Fibroblast of mammary gland (primary cell): ENCODE data around the gene PIGQ.

Experiments
- DNase-seq: peaks from one replicate; pipeline ENCODE4 v3.0.0-alpha.2; 2010; ENCODE audit warnings: low read depth
- H3K4me3 ChIP-seq: 2 replicates; pipeline ENCODE4 v1.5.1; 2011; ENCODE audit warnings: low read depth, mild to moderate bottlenecking, low read length, moderate library complexity; ENCODE audit not compliant: control insufficient read depth
- TF ChIP-seq, protein P1 (sequence below): conservative IDR thresholded peaks from 2 replicates; pipeline ENCODE4 v1.5.1; 2011; ENCODE audit warnings: low read depth, low read length, inconsistent platforms; ENCODE audit not compliant: control insufficient read depth, insufficient read depth

The PIGQ gene

GRCh38 chr16:565419-566330 is 4.1 kb upstream of the PIGQ start:
- H3K4me3 ChIP-seq = no peak overlapping the region

GRCh38 chr16:566475-567372 is 3.0 kb upstream of the PIGQ start, which contains the start of gene NHLRC4:
TSS of gene NHLRC4 (plus strand) at chr16:567005. CDS start at chr16:568048, 1,043 bp downstream.
- DNase-seq = peak; percentile 54
- TF ChIP-seq, protein P1, sequence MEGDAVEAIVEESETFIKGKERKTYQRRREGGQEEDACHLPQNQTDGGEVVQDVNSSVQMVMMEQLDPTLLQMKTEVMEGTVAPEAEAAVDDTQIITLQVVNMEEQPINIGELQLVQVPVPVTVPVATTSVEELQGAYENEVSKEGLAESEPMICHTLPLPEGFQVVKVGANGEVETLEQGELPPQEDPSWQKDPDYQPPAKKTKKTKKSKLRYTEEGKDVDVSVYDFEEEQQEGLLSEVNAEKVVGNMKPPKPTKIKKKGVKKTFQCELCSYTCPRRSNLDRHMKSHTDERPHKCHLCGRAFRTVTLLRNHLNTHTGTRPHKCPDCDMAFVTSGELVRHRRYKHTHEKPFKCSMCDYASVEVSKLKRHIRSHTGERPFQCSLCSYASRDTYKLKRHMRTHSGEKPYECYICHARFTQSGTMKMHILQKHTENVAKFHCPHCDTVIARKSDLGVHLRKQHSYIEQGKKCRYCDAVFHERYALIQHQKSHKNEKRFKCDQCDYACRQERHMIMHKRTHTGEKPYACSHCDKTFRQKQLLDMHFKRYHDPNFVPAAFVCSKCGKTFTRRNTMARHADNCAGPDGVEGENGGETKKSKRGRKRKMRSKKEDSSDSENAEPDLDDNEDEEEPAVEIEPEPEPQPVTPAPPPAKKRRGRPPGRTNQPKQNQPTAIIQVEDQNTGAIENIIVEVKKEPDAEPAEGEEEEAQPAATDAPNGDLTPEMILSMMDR = no peak
- no peak within 1 kb of the TSS for H3K4me3 ChIP-seq

More at GRCh38 chr16:565419-566330, 4.1 kb upstream of the PIGQ start:
- no peak for DNase-seq
- TF ChIP-seq, protein P1 = no peak

DNA sequence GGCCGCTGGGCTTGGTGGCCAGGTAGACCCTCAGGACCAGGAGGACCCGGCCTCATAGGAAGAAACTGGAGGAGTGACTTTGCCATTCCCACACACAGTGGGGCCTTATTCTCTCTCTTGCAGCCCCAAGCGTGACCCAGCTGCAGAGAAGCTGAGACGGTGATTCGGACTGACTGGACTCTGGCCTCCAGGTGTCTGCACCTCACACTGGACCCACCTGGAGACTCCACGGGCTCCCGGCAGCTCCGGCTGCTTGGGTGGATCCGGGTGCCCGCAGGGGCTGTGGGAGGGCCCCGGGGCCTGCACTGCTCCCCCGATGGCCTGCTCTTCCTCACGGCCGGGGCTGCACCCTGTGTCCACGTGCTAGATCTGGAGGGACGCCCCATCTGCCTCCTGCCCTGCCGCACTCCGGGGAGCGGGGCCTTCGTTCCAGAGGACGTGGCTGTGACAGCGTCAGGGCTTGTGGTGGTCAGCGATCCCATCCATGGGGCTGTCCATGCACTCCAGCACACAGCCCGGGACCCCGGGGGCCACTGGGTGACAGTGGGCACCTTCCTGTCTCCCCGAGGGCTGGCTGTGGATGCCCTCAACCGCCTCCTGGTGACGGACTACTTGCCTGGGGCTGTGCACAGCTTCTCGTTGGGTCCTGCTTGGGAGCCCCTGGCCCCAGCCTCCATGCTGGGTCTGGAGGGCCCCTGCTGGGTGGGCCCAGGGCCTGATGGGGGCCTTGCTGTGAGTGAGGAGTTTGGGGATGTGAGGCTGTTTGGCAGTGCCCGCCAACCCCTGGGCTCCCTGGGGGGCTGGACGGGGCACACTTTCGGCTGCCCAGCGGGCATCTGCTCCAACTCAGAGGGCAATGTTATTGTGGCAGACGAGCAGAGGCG is 2.2 kb upstream of the PIGQ start:
- no peak for DNase-seq
- TF ChIP-seq, protein P1 = no peak
- H3K4me3 ChIP-seq = no peak overlapping the region

- DNase-seq = no peak
- H3K4me3 ChIP-seq = peak overlapping the region; percentile 49
- TF ChIP-seq, protein P1 = no peak
Measured at GRCh38 chr16:568401-569258, 1.1 kb upstream of the PIGQ start.

GRCh38 chr16:572865-573650 is 3.3 kb downstream of the PIGQ start:
- TF ChIP-seq, protein P1 = no peak
- no peak for DNase-seq
- no peak overlapping the region for H3K4me3 ChIP-seq
